ENCODE results near the gene MUC15.
"Not testable (repeated sequence)": the region's sequence is repeated elsewhere in the genome, so short reads cannot be mapped to it uniquely, and the experiment has no call there.

MUC15 gene
- total RNA-seq: 0 reads per million in 4 donors

- DNase-seq: no peak
Observed at GRCh38 chr11:26571861-26572654, at the start of gene MUC15. TSS of gene MUC15 (minus strand) at chr11:26572263. CDS start at chr11:26567094, 5,169 bp downstream.

- no peak for DNase-seq
Observed at GRCh38 chr11:26621132-26621531, 49.1 kb upstream of the MUC15 start.

GRCh38 chr11:26620282-26621045, 48.4 kb upstream of the MUC15 start:
- DNase-seq: no peak

- DNase-seq: no peak
Observed at GRCh38 chr11:26618441-26618840, 46.4 kb upstream of the MUC15 start.

GRCh38 chr11:26613759-26614158, 41.7 kb upstream of the MUC15 start:
- no peak for DNase-seq

- no peak for DNase-seq
Observed at GRCh38 chr11:26608507-26609146, 36.6 kb upstream of the MUC15 start.

- DNase-seq: no peak
Observed at GRCh38 chr11:26607725-26608506, 35.9 kb upstream of the MUC15 start.

- no peak for DNase-seq
Observed at GRCh38 chr11:26599876-26600434, 27.9 kb upstream of the MUC15 start.

GRCh38 chr11:26599425-26599824, 27.4 kb upstream of the MUC15 start:
- no peak for DNase-seq

GRCh38 chr11:26597899-26598298, 25.8 kb upstream of the MUC15 start:
- no peak for DNase-seq

- DNase-seq: not testable (repeated sequence)
Observed at GRCh38 chr11:26597049-26597689, 25.1 kb upstream of the MUC15 start.

- not testable (repeated sequence) for DNase-seq
Observed at GRCh38 chr11:26595207-26595865, 23.3 kb upstream of the MUC15 start.

GRCh38 chr11:26593691-26594090, 21.6 kb upstream of the MUC15 start:
- DNase-seq: no peak

- no peak for DNase-seq
Observed at GRCh38 chr11:26587073-26587472, 15.0 kb upstream of the MUC15 start.

- no peak for DNase-seq
Observed at GRCh38 chr11:26584818-26585217, 12.8 kb upstream of the MUC15 start.

- no peak for DNase-seq
Observed at GRCh38 chr11:26583550-26583949, 11.5 kb upstream of the MUC15 start.

- DNase-seq: no peak
Observed at GRCh38 chr11:26580929-26581328, 8.9 kb upstream of the MUC15 start.

GRCh38 chr11:26579683-26580082, 7.6 kb upstream of the MUC15 start:
- no peak for DNase-seq

- no peak for DNase-seq
Observed at GRCh38 chr11:26578998-26579661, 7.1 kb upstream of the MUC15 start.

- DNase-seq: no peak
Observed at GRCh38 chr11:26575946-26576345, 3.9 kb upstream of the MUC15 start.

GRCh38 chr11:26573896-26574295, 1.8 kb upstream of the MUC15 start:
- no peak for DNase-seq
